ENCODE results near the gene F2RL2.

GRCh38 chr5:76638479-76638878 lies 15.3 kb upstream of the F2RL2 start:
- TF ChIP-seq CTCF (IDR thresholded peaks at IDR 0.05; ENCODE audit: insufficient read depth, low read length, poor library complexity, severe bottlenecking), result no peak
- TF ChIP-seq EZH2phosphoT487 (conservative IDR thresholded peaks at IDR 0.05; ENCODE audit: low read length), result no peak

Measured in SU-DHL-6 (cell line).